Peyer's patch (tissue), 4 donors: ENCODE data around the gene DPY19L3. TPM values are rescaled to one million over a fixed set of nuclear protein-coding genes. Genes with fewer than 3 reads are reported as not detected.

ENCODE experiments used
- DNase-seq, 3 donors: peaks; one replicate each; pipeline ENCODE4 v3.0.0-alpha.2; 2017 to 2019
- H3K27ac ChIP-seq, 4 donors: fragments of 200-600 bp; sonication (generic); one replicate each; pipeline ENCODE4 v1.5.1; 2016 to 2019
- H3K27me3 ChIP-seq, 2 donors: fragments of 200-600 bp; sonication (generic); one replicate each; pipeline ENCODE4 v1.5.1; 2019
- H3K36me3 ChIP-seq, 3 donors: fragments of 200-600 bp; sonication (generic); one replicate each; pipeline ENCODE4 v1.5.1; 2016 to 2019
- H3K4me1 ChIP-seq, 4 donors: fragments of 200-600 bp; sonication (generic); one replicate each; pipeline ENCODE4 v1.5.1; 2016 to 2019
- H3K4me3 ChIP-seq, 4 donors: fragments of 200-600 bp; sonication (generic); 1 replicate in 3 of 4; 2 replicates in 1 of 4; pipeline ENCODE4 v1.5.1; 2016 to 2019; ENCODE audit warnings: mild to moderate bottlenecking in 1 of 4
- H3K9me3 ChIP-seq, 4 donors: fragments of 200-600 bp; sonication (generic); one replicate each; pipeline ENCODE4 v1.5.1; 2016 to 2019; ENCODE audit warnings: mild to moderate bottlenecking in 1 of 4
- POLR2A ChIP-seq, 2 donors: fragments of 450-650 bp; IDR thresholded peaks; one replicate each; pipeline ENCODE4 v1.5.1; 2017; ENCODE audit warnings: antibody characterized with exemption in 2 of 2, mild to moderate bottlenecking in 2 of 2, moderate library complexity in 2 of 2
- total RNA-seq, 4 donors: library from RNA; depleted of rRNA; stranded (reverse); fragments of >200 nt; gene quantifications; one replicate each; pipeline ENCODE4 v1.1.0, GENCODE V29; 2016
- TF ChIP-seq, protein P1 (sequence below), 6 experiments: fragments of 450-650 bp in 4 of 6; fragments of 200-600 bp in 2 of 6; sonication (generic) in 1 of 6; IDR thresholded peaks; one replicate each; pipeline ENCODE4 v1.5.1; 2017 to 2019; ENCODE audit warnings: antibody characterized with exemption in 6 of 6, mild to moderate bottlenecking in 3 of 6, moderate library complexity in 1 of 6

DPY19L3 gene, protein sequence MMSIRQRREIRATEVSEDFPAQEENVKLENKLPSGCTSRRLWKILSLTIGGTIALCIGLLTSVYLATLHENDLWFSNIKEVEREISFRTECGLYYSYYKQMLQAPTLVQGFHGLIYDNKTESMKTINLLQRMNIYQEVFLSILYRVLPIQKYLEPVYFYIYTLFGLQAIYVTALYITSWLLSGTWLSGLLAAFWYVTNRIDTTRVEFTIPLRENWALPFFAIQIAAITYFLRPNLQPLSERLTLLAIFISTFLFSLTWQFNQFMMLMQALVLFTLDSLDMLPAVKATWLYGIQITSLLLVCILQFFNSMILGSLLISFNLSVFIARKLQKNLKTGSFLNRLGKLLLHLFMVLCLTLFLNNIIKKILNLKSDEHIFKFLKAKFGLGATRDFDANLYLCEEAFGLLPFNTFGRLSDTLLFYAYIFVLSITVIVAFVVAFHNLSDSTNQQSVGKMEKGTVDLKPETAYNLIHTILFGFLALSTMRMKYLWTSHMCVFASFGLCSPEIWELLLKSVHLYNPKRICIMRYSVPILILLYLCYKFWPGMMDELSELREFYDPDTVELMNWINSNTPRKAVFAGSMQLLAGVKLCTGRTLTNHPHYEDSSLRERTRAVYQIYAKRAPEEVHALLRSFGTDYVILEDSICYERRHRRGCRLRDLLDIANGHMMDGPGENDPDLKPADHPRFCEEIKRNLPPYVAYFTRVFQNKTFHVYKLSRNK
- total RNA-seq: 10 to 100 TPM; 18.2 to 49.5 (median 42.4) TPM

DNA sequence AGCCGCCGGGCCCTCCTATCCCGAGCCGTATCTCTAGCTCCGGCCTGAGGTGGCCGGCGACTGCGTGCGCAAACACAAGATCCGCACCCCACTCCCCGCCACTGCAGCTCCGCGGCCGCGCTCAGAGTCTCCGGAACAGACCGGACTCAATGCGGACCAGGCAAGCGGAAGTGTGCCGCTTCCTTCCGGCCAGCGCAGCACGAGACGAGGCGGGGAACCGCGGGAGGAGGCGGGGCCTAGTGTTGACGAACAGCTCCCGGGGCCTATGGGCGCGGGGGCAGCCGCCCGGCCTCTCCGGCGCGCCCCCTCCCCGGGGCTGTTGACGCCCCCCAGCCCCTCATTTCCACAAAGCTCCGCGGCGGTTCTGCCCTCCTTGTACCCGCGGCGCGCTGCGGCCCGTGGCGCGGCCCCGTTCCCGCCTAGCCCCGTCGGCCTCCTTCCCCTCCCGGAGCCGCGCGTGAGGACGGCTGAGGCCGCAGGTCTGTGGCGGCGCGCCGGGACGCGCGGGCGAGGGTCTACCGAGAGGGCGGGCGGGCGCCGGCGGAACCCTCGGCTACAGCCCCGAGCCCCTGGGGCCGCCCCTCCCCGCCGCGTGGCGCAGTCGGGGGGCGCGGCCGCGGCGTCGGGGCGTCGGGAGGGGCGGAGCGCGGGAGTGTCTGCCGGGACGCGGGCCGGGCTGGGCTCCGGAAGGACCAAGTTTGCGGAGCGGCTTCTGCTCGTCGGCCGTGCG, at the start of gene DPY19L3:
DPY19L3 (plus strand) TSS at position 340 of the 730 bp plus-strand sequence. CDS start 2,484 bp downstream, outside the sequence.
- H3K27me3 ChIP-seq: no peaks in the 10 kb centered on the region
- DNase-seq: peak; percentile 96 to 98 (median 96)
- H3K4me1 ChIP-seq: peaks cover 0 to 19% (median 3%) of the 10 kb centered on the region in 4 donors
- no peaks in the 10 kb centered on the region for H3K9me3 ChIP-seq
- TF ChIP-seq POLR2A (IDR thresholded peaks at IDR 0.05): peak; percentile 88 to 90
- TF ChIP-seq, protein P1, sequence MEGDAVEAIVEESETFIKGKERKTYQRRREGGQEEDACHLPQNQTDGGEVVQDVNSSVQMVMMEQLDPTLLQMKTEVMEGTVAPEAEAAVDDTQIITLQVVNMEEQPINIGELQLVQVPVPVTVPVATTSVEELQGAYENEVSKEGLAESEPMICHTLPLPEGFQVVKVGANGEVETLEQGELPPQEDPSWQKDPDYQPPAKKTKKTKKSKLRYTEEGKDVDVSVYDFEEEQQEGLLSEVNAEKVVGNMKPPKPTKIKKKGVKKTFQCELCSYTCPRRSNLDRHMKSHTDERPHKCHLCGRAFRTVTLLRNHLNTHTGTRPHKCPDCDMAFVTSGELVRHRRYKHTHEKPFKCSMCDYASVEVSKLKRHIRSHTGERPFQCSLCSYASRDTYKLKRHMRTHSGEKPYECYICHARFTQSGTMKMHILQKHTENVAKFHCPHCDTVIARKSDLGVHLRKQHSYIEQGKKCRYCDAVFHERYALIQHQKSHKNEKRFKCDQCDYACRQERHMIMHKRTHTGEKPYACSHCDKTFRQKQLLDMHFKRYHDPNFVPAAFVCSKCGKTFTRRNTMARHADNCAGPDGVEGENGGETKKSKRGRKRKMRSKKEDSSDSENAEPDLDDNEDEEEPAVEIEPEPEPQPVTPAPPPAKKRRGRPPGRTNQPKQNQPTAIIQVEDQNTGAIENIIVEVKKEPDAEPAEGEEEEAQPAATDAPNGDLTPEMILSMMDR (IDR thresholded peaks at IDR 0.05): no peak
- H3K27ac ChIP-seq: peak within 1 kb of the TSS; percentile 97 to 99 (median 98)
- peaks cover 0 to 11% (median 0%) of the 10 kb centered on the region in 3 donors for H3K36me3 ChIP-seq
- peak within 1 kb of the TSS; percentile 76 to 99 (median 98) for H3K4me3 ChIP-seq

- no peak for DNase-seq
- no peaks in the 10 kb centered on the region for H3K9me3 ChIP-seq
- H3K27ac ChIP-seq: no peak overlapping the region
- H3K4me3 ChIP-seq: no peak overlapping the region
- peaks cover 0 to 82% (median 0%) of the 10 kb centered on the region in 3 donors for H3K36me3 ChIP-seq
- TF ChIP-seq POLR2A (IDR thresholded peaks at IDR 0.05): no peak
- TF ChIP-seq, protein P1 (IDR thresholded peaks at IDR 0.05): peak in 3 of 6 experiments; percentile 10 to 29 (median 24)
- peaks cover 0 to 9% (median 0%) of the 10 kb centered on the region in 4 donors for H3K4me1 ChIP-seq
- H3K27me3 ChIP-seq: no peaks in the 10 kb centered on the region
Measured at GRCh38 chr19:32357720-32358119, 47.9 kb upstream of the DPY19L3 start.

- TF ChIP-seq POLR2A (IDR thresholded peaks at IDR 0.05): no peak
- TF ChIP-seq, protein P1 (IDR thresholded peaks at IDR 0.05): no peak
Measured at GRCh38 chr19:32358321-32358720, 47.2 kb upstream of the DPY19L3 start.

DNA sequence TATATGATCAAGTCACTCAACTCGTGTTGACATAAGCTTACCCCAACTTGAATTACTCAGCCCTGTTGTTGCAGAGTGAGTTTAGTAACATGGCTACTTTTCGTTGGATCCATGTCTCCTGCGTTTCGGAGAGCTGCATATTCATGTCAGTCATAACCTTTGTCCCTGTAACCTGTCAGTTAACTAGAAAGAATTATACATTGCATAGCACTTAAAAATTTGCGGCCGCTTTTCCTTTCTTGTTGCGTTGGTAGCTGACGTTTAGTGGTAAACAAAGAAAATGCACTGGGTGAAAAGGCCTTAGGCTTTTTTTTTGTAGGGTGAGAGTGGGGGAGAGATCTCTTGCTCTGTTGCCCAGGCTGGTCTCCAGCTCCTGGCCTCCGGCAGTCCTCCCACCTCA, 46.0 kb upstream of the DPY19L3 start:
- Histone ChIP-seq H3K4me3 (no peak overlapping the region), H3K36me3 (peaks cover 0 to 80% (median 0%) of the 10 kb centered on the region in 3 donors), H3K27me3 (no peaks in the 10 kb centered on the region), H3K27ac (no peak overlapping the region), H3K9me3 (no peaks in the 10 kb centered on the region), H3K4me1 (peaks cover 0 to 17% (median 0%) of the 10 kb centered on the region in 4 donors)
- no peak for DNase-seq
- no peak for TF ChIP-seq POLR2A (IDR thresholded peaks at IDR 0.05)
- TF ChIP-seq, protein P1 (IDR thresholded peaks at IDR 0.05): no peak

More at GRCh38 chr19:32358321-32358720, 47.2 kb upstream of the DPY19L3 start:
- no peak for DNase-seq
- Histone ChIP-seq H3K27ac (no peak overlapping the region), H3K36me3 (peaks cover 0 to 82% (median 0%) of the 10 kb centered on the region in 3 donors), H3K4me1 (peaks cover 0 to 11% (median 0%) of the 10 kb centered on the region in 4 donors), H3K9me3 (no peaks in the 10 kb centered on the region), H3K27me3 (no peaks in the 10 kb centered on the region), H3K4me3 (no peak overlapping the region)
